GM21390 (cell line): Measurements from ENCODE around the gene AGAP1.

Source experiments
- ATAC-seq: cut with Tn5 transposase; IDR thresholded peaks from one replicate; pipeline ENCODE4 v1.9.1; 2021; ENCODE audit not compliant: unreplicated experiment

Gene AGAP1

GRCh38 chr2:235659767-235660322, 166.0 kb downstream of the AGAP1 start:
- no peak for ATAC-seq

- no peak for ATAC-seq
These were observed 166.7 kb downstream of the AGAP1 start for GRCh38 chr2:235660484-235661082.

DNA sequence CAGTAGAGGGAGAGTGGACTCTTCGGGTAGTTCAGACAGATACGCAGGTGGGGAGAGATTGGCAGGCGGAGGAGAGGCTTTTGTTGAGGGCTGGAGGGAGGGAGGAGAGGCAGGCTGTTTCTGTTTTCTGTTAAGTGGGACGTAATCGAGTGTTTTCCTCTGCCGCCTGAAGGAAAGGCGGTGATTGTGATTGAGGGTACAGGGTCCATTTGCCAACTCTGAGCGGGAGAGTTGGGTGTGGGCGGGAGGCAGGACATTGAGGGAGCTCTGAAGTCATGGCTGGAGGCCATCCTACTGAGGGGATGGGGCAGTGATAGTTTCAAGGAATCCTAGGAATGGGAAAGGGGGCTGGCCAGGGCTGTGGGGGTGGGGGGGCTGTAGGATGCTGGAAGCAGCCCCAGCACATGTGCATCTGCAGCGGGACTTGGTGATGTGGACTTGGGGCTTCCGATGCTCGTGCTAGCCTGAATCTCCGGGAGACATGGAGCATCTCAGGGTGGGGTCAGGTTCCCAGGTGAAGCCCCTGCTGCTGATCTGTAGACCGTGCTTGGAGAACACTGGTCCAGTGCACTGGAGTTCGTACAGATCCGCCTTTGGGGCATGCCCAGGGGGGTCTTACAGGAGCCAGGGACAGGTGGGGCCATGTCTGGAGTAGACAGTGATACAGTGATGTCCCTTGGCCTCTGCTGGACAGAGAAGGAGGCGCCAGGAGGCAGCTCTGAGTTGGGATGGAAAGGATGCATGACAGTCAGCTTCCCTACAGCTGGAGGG, 167.5 kb downstream of the AGAP1 start:
- ATAC-seq: no peak

- ATAC-seq: no peak
These were observed 168.1 kb downstream of the AGAP1 start for GRCh38 chr2:235661952-235662351.

- ATAC-seq: no peak
These were observed 170.0 kb downstream of the AGAP1 start for GRCh38 chr2:235663875-235664274.

DNA sequence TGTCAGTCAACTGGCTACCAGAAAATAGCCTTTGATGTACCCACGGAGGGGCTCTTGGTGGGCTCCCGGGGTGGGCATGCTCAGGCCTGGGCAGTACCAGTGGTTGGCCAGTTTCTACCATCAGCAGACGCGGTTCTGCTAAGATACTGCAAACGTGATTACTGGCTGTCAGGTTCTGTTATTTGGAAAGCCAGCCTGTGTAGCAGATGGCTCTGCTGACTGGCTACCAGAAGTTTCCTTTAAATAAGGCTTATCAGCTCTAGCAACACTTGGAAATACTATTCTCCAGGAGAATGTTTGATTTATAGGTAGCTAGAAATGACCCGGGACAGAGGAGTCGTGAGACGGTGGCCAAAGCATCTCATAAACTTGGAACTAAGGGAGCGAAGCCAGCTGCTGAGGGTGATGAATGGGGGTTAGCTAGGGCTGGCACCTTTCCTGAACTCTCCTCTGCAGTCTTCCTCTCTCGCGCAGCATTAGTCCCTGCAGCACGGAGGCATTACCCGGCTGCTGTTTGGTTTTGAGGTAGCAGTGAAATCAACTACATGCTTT, 171.9 kb downstream of the AGAP1 start:
- no peak for ATAC-seq

DNA sequence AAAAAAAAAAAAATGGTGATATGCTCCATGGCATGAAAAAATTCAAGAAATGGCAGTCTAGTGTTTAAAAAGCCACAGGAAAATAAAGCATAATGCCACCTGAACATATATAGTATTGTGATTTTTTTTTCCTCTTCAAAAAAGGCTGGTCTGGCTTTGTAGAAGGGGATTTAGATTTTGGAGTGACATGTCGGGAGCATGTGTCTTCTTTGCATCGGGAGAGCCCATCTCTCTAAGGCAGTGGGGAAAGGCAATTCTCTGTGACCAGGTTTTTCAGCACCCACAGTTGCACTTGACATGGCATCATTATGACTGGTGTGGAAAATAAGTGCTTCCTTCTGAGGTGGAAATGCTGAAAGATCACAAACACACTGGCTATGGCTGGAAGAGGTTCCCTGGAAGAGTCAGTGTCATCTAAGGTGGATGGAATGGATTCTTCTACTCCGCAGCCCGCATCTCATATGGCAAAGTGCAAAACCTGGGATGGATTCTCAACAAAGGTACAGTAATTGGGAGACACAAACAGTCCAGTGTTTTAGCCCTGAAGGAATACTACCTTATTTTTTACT, 172.5 kb downstream of the AGAP1 start:
- no peak for ATAC-seq

DNA sequence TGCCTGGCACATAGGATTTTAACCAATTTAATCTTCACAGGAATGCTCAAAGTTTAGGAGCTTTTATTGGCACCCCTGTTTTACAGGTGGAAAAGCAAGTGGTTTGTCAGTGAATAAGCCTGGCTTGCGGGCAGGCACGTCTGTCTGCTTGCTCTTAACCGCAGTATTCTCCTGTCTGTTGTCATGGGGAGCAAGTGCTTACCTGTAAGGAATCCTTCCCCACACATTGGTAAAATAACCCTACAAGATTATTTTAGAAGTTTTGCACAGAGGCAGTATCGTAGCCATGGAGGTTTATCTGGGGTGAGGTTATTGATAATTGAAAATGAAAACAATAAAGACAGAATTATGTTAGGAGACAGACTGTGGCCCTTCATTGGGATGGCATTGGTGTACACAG, 174.9 kb downstream of the AGAP1 start:
- no peak for ATAC-seq

DNA sequence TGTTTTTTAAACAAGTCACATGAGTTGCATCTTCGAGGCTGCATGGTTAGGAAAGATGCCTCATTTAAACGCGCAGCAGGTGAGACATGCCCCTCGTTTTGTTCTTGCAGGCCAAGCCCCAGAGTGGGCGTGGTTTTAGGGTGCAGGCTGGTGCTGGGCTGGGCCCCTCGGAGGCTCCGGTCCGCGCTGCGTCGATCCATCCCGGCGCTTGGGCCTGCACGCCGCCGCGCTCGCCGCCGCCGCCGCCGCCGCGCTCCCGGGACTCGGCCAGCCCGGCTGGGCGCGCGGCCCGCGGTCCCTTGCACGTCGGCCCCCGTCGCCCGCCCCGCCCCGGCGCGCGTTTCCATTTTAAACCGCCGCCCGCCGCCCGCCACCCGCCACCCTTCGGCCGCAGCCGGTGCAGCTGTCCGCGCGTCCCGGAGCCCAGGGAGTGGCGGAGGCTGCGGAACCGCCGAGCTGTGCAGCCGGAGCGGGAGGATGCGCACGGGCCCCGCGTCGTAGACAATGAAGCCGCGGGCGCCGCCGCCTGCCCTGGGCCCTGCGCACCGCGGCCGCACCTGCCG, 175.5 kb downstream of the AGAP1 start:
- ATAC-seq: no peak

DNA sequence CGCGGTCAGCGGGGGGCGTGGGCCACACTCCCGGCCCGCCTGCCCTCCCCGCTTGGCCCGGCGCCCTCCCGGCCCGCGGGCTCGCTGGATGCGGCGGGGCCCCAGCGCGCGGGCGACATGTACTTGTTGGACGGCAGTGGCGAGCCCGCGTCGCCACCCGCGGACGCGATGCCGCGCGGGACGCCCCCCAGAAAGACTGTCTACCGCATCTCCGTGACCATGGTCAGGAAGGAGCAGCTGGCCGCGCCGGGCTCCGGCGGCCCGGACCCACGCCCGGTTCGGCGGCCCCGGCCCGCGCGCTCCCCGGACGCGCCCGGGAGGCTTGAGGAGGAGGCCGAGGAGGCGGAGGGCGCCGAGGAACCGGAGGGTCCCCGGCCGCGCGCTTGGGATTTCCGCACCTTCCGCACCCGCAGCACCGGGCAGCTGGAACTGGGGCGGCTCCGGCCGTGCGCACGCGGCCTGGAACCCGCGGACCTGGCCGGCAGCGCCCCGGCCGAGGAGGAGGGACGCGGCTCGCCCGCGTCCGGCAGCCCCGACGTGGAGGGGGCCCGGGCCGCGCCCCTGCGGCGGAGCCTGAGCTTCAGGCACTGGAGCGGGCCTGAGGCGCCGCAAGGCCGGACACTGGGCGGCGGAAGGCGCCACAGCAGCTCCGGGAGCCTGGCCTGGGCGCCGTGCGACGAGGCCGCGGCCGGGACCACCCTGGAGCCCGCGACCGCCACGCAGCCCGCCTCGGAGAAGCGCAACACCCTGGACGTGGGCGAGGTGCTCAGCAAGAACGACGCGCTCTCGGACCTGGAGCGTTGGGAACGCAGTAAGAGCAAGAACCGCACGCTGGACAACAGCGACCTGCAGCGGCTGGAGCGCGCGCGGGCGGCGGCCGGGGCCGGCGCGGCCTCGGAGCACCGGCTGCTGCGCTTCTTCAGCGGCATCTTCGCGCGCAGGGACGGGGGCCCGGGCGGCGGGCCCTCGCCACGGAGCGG, 176.4 kb downstream of the AGAP1 start:
- no peak for ATAC-seq

- ATAC-seq: no peak
These were observed 177.3 kb downstream of the AGAP1 start for GRCh38 chr2:235670974-235671787.

GRCh38 chr2:235672720-235673119, 178.9 kb downstream of the AGAP1 start:
- no peak for ATAC-seq

DNA sequence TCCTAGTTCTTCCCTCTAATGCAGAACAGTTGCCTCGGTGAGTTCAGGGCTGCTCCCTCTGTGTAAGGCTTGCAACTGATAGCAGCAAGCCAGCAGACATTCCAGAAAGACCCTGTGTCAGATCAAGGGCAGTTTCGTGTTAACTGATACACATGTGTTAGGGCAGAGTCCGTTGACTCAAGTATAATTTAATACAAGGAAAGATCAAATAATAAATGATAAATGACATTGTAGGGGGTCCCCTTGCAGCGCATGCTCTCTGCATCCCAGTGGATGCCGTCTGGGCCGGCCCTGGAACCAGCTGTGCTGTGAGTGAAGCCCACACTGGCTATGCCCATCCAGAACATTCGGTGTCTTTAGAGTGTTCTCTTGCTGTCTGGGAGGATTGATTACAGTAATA, 180.3 kb downstream of the AGAP1 start:
- no peak for ATAC-seq

DNA sequence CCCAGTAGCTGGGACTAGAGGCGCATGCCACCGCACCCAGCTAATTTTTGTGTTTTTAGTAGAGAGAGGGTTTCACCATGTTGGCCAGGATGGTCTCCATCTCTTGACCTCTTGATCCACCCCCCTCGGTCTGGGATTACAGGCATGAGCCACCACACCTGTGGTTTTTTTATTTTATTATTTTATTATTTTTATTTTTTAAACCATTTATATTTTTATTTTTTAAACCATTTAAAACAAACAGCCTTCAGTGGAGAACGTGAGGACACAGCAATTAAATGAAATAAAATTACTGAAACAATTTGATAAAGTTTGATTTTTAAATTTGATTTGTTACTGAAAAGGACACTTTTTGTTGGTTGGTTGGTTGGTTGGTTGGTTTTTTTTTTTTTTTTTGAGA, 181.0 kb downstream of the AGAP1 start:
- no peak for ATAC-seq

- ATAC-seq: no peak
These were observed 182.1 kb downstream of the AGAP1 start for GRCh38 chr2:235675678-235676535.

DNA sequence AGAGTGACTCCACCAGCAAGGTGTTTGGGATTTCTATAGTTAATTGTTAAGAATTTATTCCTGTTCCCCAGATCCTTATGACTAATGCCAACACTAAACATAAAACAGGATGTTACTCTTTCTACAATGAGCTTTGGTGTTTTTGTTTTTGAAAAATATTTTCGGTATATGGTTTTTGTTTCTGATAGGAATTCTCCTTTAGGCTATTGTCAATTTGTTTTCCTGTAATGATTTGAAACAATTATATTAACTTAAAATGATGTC, 182.6 kb downstream of the AGAP1 start:
- no peak for ATAC-seq

GRCh38 chr2:235677276-235677788, 183.5 kb downstream of the AGAP1 start:
- no peak for ATAC-seq

DNA sequence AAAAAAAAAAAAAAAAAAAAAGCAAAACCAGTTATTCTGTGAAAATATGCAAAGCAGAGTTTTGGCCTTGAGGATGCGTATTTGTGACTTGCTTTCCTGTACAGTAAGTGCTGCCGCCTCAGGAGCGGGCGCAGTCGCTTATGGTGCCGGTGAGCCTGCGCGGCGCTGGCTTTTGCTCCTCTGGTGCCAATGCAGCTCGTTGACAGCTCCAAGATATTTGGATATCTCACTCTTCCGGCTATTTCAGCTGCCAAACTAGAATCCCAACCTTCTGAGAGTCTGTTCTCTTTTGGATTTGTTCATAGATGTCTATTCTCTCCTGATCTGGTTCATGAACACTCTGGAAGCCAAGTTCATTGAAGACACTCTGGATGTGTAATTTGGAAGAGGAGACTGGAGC, 184.1 kb downstream of the AGAP1 start:
- ATAC-seq: no peak

- no peak for ATAC-seq
These were observed 184.9 kb downstream of the AGAP1 start for GRCh38 chr2:235678712-235679111.
